ENCODE data around the gene BAIAP2. TPM values are rescaled to one million over a fixed set of nuclear protein-coding genes. Genes with fewer than 3 reads are reported as not detected.
A peak's percentile ranks its signal among the peaks of the same experiment; 100 is the strongest.

BAIAP2 gene
- total and polyA plus RNA-seq, 2 of the 13 experiments (the other 11 are each of a cell fraction or from before 2014, with no cell fraction given) = 22.5 to 24.0 TPM

DNA sequence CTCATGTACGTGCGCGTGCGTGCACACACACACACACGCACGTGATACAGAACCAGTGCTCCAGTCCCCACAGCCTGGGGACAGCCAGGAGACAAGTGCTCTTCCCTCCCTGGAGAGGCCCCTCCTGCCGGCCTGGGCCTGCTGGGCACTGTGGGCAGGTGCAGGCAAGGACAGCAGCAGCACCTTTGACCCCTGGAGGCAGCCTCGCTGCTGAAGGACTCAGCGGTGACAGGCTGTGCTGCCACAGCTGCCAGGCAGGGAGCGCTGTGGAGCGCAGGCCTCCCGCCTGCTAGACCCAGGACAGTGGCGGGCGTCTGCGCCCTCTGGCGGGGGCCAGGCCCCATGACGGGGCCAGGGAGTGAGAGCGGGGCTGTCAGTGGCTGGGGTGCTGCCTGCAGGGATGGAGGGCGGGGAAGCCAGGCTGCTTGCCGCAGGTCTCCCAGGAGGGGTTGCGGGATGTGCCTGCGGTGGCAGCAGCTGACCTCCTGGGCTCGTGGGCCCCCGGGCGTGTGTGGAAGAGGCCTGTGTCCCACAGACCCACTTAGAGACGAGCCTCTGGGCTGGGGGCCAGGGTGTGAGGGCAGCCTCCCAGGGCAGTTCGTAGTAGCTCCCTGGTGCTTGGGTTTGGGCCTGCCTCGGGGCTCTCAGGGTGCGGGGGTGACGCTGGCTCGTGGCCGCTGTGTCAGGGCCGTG is 66.8 kb downstream of the BAIAP2 start (continued):
- TF ChIP-seq THAP11 (CRISPR knock-in tag; IDR thresholded peaks at IDR 0.05) = peak; percentile 86
- TF ChIP-seq ZNF326 (CRISPR knock-in tag; IDR thresholded peaks at IDR 0.05; ENCODE audit: borderline replicate concordance) = peak; percentile 86; the same call in 1 of the 2 replicates
- TF ChIP-seq, protein P1, sequence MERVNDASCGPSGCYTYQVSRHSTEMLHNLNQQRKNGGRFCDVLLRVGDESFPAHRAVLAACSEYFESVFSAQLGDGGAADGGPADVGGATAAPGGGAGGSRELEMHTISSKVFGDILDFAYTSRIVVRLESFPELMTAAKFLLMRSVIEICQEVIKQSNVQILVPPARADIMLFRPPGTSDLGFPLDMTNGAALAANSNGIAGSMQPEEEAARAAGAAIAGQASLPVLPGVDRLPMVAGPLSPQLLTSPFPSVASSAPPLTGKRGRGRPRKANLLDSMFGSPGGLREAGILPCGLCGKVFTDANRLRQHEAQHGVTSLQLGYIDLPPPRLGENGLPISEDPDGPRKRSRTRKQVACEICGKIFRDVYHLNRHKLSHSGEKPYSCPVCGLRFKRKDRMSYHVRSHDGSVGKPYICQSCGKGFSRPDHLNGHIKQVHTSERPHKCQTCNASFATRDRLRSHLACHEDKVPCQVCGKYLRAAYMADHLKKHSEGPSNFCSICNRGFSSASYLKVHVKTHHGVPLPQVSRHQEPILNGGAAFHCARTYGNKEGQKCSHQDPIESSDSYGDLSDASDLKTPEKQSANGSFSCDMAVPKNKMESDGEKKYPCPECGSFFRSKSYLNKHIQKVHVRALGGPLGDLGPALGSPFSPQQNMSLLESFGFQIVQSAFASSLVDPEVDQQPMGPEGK (CRISPR knock-in tag; IDR thresholded peaks at IDR 0.05) = peak; percentile 84
- TF ChIP-seq ZNF460 (CRISPR knock-in tag; IDR thresholded peaks at IDR 0.05; ENCODE audit: borderline replicate concordance) = peak; percentile 54; the same call in 1 of the 2 replicates
- TF ChIP-seq TBP (CRISPR knock-in tag; IDR thresholded peaks at IDR 0.05) = 0 out of 2 replicates have a peak, but pooled peaks have one; percentile 85
- peak; percentile 33; the same call in 1 of the 2 replicates for TF ChIP-seq FOSL1 (CRISPR knock-in tag; IDR thresholded peaks at IDR 0.05; ENCODE audit: borderline replicate concordance)
- TF ChIP-seq BRF2 (CRISPR knock-in tag; IDR thresholded peaks at IDR 0.05) = no peak
- peak; percentile 69; the same call in 1 of the 2 replicates for TF ChIP-seq CHD2 (IDR thresholded peaks at IDR 0.05; ENCODE audit: low read depth, low read length)
- TF ChIP-seq, protein P2, sequence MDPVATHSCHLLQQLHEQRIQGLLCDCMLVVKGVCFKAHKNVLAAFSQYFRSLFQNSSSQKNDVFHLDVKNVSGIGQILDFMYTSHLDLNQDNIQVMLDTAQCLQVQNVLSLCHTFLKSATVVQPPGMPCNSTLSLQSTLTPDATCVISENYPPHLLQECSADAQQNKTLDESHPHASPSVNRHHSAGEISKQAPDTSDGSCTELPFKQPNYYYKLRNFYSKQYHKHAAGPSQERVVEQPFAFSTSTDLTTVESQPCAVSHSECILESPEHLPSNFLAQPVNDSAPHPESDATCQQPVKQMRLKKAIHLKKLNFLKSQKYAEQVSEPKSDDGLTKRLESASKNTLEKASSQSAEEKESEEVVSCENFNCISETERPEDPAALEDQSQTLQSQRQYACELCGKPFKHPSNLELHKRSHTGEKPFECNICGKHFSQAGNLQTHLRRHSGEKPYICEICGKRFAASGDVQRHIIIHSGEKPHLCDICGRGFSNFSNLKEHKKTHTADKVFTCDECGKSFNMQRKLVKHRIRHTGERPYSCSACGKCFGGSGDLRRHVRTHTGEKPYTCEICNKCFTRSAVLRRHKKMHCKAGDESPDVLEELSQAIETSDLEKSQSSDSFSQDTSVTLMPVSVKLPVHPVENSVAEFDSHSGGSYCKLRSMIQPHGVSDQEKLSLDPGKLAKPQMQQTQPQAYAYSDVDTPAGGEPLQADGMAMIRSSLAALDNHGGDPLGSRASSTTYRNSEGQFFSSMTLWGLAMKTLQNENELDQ (CRISPR knock-in tag; IDR thresholded peaks at IDR 0.05; ENCODE audit: borderline replicate concordance) = 0 out of 2 replicates have a peak, but pooled peaks have one; percentile 30
- peak; percentile 93 for TF ChIP-seq ZNF598 (CRISPR knock-in tag; IDR thresholded peaks at IDR 0.05; ENCODE audit: borderline replicate concordance)
- no peak for TF ChIP-seq PRDM15 (CRISPR knock-in tag; IDR thresholded peaks at IDR 0.05)
- no peak for TF ChIP-seq PRDM10 (CRISPR knock-in tag; IDR thresholded peaks at IDR 0.05; ENCODE audit: low read depth)
- peak; percentile 80 for TF ChIP-seq TMF1 (CRISPR knock-in tag; IDR thresholded peaks at IDR 0.05; ENCODE audit: low read depth)
- TF ChIP-seq ZNF329 (CRISPR knock-in tag; IDR thresholded peaks at IDR 0.05; ENCODE audit: low read depth) = 0 out of 2 replicates have a peak, but pooled peaks have one; percentile 44
- peak; percentile 35; the same call in 1 of the 2 replicates for TF ChIP-seq ONECUT2 (CRISPR knock-in tag; IDR thresholded peaks at IDR 0.05)
